Measurements from ENCODE around the gene FERMT3.

Gene FERMT3

DNA sequence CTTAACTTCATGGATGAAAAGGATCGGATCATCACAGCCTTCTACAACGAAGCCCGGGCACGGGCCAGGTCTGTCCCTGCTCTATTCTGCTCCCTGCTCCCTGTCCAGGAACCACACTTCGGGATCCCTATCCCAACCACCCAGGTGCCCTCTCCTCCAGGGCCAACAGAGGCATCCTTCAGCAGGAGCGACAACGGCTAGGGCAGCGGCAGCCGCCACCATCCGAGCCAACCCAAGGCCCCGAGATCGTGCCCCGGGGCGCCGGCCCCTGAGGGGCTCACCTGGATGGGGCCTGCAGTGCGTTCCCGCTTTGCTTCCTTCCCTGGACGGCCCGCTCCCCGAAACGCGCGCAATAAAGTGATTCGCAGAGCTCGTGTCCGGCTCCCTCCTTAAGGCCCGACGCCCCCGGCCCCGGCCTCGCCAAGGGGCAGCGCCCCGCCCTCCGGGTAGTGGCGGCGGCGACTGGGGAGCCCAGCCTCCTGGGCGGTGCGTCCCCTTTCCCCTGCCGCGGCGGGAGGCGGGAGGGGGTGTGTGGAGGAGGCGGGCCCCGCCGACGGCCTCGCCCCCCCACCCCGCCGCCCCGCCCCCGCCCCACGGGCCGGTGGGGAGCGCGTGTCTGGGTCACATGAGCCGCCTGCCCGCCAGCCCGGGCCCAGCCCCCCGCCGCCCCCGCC lies 27.5 kb downstream of the FERMT3 start, which contains the start of gene VEGFB:
Gene VEGFB, plus strand, starts transcription at position 672 of the 674 bp plus-strand sequence. CDS start 250 bp downstream, outside the sequence.
- H3K36me3 Mint-ChIP-seq: peaks cover 32% of the 10 kb centered on the region
- H3K9me3 Mint-ChIP-seq: no peaks in the 10 kb centered on the region
- peaks cover 78% of the 10 kb centered on the region for H3K4me1 Mint-ChIP-seq
- H3K27me3 Mint-ChIP-seq: no peaks in the 10 kb centered on the region
- H3K4me3 Mint-ChIP-seq: peak within 1 kb of the TSS; percentile 94
- H3K27ac Mint-ChIP-seq: peak within 1 kb of the TSS; percentile 99
- peak; percentile 74 for ATAC-seq

GRCh38 chr11:64234647-64235379 lies 28.3 kb downstream of the FERMT3 start:
- peak; percentile 71 for ATAC-seq
- peaks cover 78% of the 10 kb centered on the region for H3K4me1 Mint-ChIP-seq
- peak overlapping the region; percentile 99 for H3K27ac Mint-ChIP-seq
- H3K27me3 Mint-ChIP-seq: no peaks in the 10 kb centered on the region
- H3K9me3 Mint-ChIP-seq: no peaks in the 10 kb centered on the region
- peak overlapping the region; percentile 94 for H3K4me3 Mint-ChIP-seq
- H3K36me3 Mint-ChIP-seq: peaks cover 36% of the 10 kb centered on the region

- peaks cover 38% of the 10 kb centered on the region for H3K36me3 Mint-ChIP-seq
- peaks cover 81% of the 10 kb centered on the region for H3K4me1 Mint-ChIP-seq
- no peaks in the 10 kb centered on the region for H3K27me3 Mint-ChIP-seq
- peak overlapping the region; percentile 99 for H3K27ac Mint-ChIP-seq
- no peaks in the 10 kb centered on the region for H3K9me3 Mint-ChIP-seq
- ATAC-seq: no peak
- peak overlapping the region; percentile 94 for H3K4me3 Mint-ChIP-seq
Measured at GRCh38 chr11:64235437-64236161, 29.1 kb downstream of the FERMT3 start.

GRCh38 chr11:64237484-64237951 lies 31.0 kb downstream of the FERMT3 start:
- Mint-ChIP-seq H3K9me3 (no peaks in the 10 kb centered on the region), H3K27me3 (no peaks in the 10 kb centered on the region)

DNA sequence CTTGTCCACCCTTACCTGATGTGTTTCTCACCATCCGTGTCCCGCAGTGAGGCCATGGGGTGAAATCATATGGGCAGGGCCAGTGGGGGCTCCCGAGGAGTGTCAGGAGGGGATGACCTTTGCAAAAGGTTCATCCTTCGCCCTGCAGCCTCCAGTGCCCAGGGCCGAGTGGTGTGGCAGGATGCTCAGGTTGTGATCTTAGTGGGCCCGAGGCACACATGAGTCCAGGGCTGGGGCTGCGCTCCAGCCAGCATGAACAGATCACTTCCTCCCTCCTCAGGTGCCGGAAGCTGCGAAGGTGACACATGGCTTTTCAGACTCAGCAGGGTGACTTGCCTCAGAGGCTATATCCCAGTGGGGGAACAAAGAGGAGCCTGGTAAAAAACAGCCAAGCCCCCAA lies 31.6 kb downstream of the FERMT3 start:
- Mint-ChIP-seq H3K4me1 (peaks cover 75% of the 10 kb centered on the region), H3K4me3 (peak overlapping the region; percentile 71), H3K36me3 (peaks cover 48% of the 10 kb centered on the region), H3K9me3 (no peaks in the 10 kb centered on the region), H3K27ac (peak overlapping the region; percentile 99), H3K27me3 (no peaks in the 10 kb centered on the region)
- no peak for ATAC-seq

More at GRCh38 chr11:64237484-64237951, 31.0 kb downstream of the FERMT3 start:
- H3K4me1 Mint-ChIP-seq: peaks cover 75% of the 10 kb centered on the region
- peak overlapping the region; percentile 66 for H3K4me3 Mint-ChIP-seq
- ATAC-seq: no peak
- H3K27ac Mint-ChIP-seq: peak overlapping the region; percentile 99
- H3K36me3 Mint-ChIP-seq: peaks cover 42% of the 10 kb centered on the region

- Mint-ChIP-seq H3K27ac (peak overlapping the region; percentile 99), H3K27me3 (no peaks in the 10 kb centered on the region), H3K4me1 (peaks cover 75% of the 10 kb centered on the region), H3K36me3 (peaks cover 56% of the 10 kb centered on the region), H3K9me3 (no peaks in the 10 kb centered on the region), H3K4me3 (no peak overlapping the region)
- ATAC-seq: no peak
Measured at GRCh38 chr11:64238999-64239398, 32.5 kb downstream of the FERMT3 start.

DNA sequence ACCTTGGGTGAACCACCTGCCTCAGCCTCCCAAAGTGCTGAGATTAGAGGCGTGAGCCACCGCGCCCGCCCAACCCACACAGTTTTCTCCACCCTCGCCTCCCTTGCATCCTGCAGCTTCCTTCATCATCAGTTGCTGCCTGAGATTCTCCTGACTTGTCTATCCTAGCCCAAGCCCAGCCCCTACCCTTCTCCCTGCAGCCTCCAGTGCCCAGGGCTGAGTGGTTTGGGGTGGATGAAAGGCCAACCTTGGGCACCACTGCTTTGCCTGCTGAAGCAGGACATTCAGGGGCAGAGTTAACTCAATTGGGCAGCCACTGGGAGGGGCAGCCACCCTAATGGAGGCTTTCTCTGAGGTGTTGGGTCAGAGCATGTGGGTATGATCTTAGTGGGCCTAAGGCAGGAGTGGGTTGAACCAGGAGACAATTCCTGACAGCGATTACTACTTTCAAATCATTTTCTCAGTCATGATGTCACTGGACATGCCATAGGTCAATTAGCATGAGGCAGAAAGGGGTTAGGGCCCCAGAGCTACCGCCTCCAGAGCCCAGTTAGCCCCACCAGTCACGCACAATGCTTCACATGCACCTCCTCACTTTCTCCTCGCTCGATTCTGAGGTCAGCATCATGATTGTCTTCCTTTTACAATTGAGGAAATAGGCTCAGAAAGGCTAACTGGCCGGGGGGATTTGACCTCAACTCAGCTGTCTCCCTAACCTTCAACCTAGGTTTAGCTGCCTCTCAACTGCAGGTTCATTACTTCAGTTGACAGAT lies 33.3 kb downstream of the FERMT3 start:
- Mint-ChIP-seq H3K4me3 (peak overlapping the region; percentile 86), H3K4me1 (peaks cover 74% of the 10 kb centered on the region)

GRCh38 chr11:64240435-64241240 lies 34.1 kb downstream of the FERMT3 start, which contains the start of gene FKBP2:
FKBP2 (plus strand) TSS chr11:64241095; CDS start chr11:64242388, 1,293 bp downstream.
- peak within 1 kb of the TSS; percentile 86 for H3K4me3 Mint-ChIP-seq
- ATAC-seq: peak; percentile 74
- H3K36me3 Mint-ChIP-seq: peaks cover 48% of the 10 kb centered on the region
- H3K27ac Mint-ChIP-seq: peak within 1 kb of the TSS; percentile 99
- no peaks in the 10 kb centered on the region for H3K9me3 Mint-ChIP-seq
- H3K27me3 Mint-ChIP-seq: no peaks in the 10 kb centered on the region
- peaks cover 73% of the 10 kb centered on the region for H3K4me1 Mint-ChIP-seq

More for the DNA sequence above, 33.3 kb downstream of the FERMT3 start:
- ATAC-seq: peak; percentile 39
- no peaks in the 10 kb centered on the region for H3K9me3 Mint-ChIP-seq
- H3K27ac Mint-ChIP-seq: peak overlapping the region; percentile 99
- peaks cover 56% of the 10 kb centered on the region for H3K36me3 Mint-ChIP-seq
- no peaks in the 10 kb centered on the region for H3K27me3 Mint-ChIP-seq

- peak; percentile 86 for ATAC-seq
- Mint-ChIP-seq H3K27ac (peak overlapping the region; percentile 99), H3K27me3 (no peaks in the 10 kb centered on the region), H3K36me3 (peaks cover 47% of the 10 kb centered on the region), H3K9me3 (no peaks in the 10 kb centered on the region), H3K4me1 (peaks cover 74% of the 10 kb centered on the region), H3K4me3 (peak overlapping the region; percentile 86)
Measured at GRCh38 chr11:64241241-64241490, 34.6 kb downstream of the FERMT3 start.

DNA sequence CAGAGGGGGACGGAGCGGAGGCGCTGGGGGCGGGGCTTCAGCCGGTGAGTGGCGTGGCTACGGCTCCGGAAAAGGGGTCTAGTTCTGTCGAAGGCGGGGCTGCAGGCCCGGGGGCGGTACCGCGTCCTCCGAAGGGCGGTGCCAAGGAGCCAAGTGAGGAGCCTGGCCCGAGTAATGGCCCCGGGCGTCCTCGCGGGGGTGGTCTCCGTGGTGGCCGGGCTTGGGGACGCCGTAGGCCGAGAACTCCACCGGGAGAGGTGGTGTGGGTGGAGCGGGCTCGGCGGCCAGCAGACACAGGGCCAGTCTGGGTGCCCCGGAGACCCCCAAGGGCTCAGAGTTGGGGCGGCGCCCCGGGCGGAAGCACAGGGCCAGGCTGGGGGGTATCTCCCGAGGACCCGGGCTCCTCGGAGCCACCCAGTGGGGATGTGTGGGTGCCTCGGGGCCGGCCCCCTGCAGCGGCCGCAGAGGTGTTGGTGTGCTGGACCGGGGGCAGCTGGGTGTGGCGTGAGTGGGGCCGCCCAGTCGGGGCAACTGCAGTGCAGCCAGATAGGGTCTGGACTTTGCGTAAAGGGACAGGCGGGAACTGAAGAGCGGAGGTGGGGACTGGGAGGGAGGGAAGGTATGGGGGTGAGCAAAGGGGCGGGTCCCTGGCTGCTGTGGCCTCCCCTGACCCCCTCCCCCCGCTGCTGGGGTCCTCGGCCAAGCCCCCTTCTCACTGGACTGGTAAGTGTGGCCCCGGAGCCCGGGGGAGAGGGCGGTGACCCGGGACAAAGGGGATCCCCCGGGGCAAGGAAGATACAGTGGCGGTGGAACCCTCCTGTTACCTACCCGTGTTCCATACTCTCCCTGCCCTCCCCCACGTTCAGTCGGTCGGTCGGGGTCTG lies 35.2 kb downstream of the FERMT3 start:
- Mint-ChIP-seq H3K9me3 (no peaks in the 10 kb centered on the region), H3K27ac (peak overlapping the region; percentile 99), H3K36me3 (peaks cover 47% of the 10 kb centered on the region), H3K4me1 (peaks cover 73% of the 10 kb centered on the region), H3K4me3 (peak overlapping the region; percentile 86), H3K27me3 (no peaks in the 10 kb centered on the region)
- peak; percentile 5 for ATAC-seq

DNA sequence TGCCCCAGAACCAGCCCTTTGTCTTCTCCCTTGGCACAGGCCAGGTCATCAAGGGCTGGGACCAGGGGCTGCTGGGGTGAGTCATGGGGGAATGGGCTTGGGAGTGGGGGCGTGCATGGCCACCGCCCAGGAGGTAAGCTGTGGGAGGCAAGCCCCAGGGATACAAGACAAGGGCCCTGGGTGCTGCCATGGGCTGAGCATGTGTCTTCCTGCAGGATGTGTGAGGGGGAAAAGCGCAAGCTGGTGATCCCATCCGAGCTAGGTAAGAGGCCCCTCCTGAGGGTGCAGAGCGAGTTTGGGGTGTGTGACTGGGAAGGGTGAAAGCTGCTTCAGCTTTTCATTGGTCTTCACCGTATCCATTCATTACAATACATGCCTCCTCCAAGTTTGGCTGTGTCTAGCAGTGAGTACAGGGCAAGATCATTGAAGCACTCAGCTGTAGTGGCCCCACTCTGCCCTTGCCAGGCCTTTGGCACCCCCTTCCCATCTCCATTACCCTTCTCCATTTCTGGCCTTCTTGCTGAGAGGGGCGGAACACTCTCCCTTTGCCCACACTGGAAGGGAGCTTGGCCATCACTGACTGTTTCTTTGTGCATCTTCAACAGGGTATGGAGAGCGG lies 36.8 kb downstream of the FERMT3 start:
- H3K27me3 Mint-ChIP-seq: no peaks in the 10 kb centered on the region
- ATAC-seq: no peak
- H3K4me3 Mint-ChIP-seq: peak overlapping the region; percentile 86
- peaks cover 70% of the 10 kb centered on the region for H3K4me1 Mint-ChIP-seq
- peak overlapping the region; percentile 99 for H3K27ac Mint-ChIP-seq
- peaks cover 31% of the 10 kb centered on the region for H3K36me3 Mint-ChIP-seq
- no peaks in the 10 kb centered on the region for H3K9me3 Mint-ChIP-seq

GRCh38 chr11:64244107-64244506 lies 37.6 kb downstream of the FERMT3 start:
- Mint-ChIP-seq H3K9me3 (no peaks in the 10 kb centered on the region), H3K4me1 (peaks cover 63% of the 10 kb centered on the region), H3K27ac (peak overlapping the region; percentile 99), H3K4me3 (peak overlapping the region; percentile 13), H3K27me3 (no peaks in the 10 kb centered on the region), H3K36me3 (peaks cover 24% of the 10 kb centered on the region)
- ATAC-seq: no peak

DNA sequence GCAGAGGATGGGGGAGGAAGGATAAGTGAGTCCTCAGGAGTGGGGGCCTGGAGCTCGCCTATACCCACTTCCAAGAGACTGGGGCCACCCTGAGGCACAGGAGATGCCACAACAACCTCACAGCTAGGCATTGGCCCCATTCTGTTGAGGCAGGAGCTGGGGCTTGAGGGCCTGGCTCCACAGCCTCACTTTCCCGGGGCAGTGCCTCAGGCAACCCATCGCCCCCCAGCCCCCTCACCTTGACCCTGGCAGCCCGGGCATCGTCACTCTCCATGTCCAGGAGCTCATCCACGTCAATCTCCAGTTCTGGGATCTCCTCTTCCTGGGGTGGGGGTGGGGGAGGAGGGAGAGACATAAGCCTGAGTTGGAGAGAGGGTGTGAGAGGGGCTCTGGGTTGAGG lies 38.4 kb downstream of the FERMT3 start:
- no peaks in the 10 kb centered on the region for H3K9me3 Mint-ChIP-seq
- peak overlapping the region; percentile 95 for H3K4me3 Mint-ChIP-seq
- H3K36me3 Mint-ChIP-seq: peaks cover 18% of the 10 kb centered on the region
- peaks cover 56% of the 10 kb centered on the region for H3K4me1 Mint-ChIP-seq
- H3K27me3 Mint-ChIP-seq: no peaks in the 10 kb centered on the region
- no peak for ATAC-seq
- peak overlapping the region; percentile 88 for H3K27ac Mint-ChIP-seq
